HCT116 (cell line): ENCODE results near the gene MESP2. TPM values are rescaled to one million over a fixed set of nuclear protein-coding genes. Genes with fewer than 3 reads are reported as not detected.

Experiments used
- ATAC-seq: fragments of 200-7000 bp; cut with Tn5 transposase; 2 replicates; pipeline ENCODE4 v1.9.1; 2020; ENCODE audit warnings: mild to moderate bottlenecking, moderate library complexity
- BruUV-seq: library from RNA; stranded (reverse); fragments of 400-500 nt; replicated peaks from 2 replicates; lab custom pipeline; 2021; lab: Mats Ljungman, UMichigan
- CTCF ChIA-PET: fragments of 300-600 bp; sonication (Branson Sonifier 250); formaldehyde crosslinking; loops from one replicate; lab custom pipeline; 2021; ENCODE audit warnings: antibody characterized with exemption; lab: Charles Lee
- POLR2A ChIA-PET: fragments of 300-600, 350-600 bp; sonication (Branson Sonifier 250); formaldehyde crosslinking; loops from one replicate; lab custom pipeline; 2021; ENCODE audit warnings: antibody characterized with exemption; lab: Charles Lee
- RAD21 ChIA-PET, 2 experiments: fragments of 300-600 bp; sonication (Branson Sonifier 250); formaldehyde crosslinking; loops; one replicate each; lab custom pipeline; 2023; ENCODE audit warnings: low total read pairs in 2 of 2; ENCODE audit not compliant: uncharacterized antibody in 2 of 2, unreplicated experiment in 2 of 2, low non-redundant PET in 1 of 2; lab: Charles Lee
- DNase-seq: peaks from one replicate; pipeline ENCODE4 v3.0.0-alpha.2; 2010; ENCODE audit warnings: low read depth, low spot score
- H2AFZ ChIP-seq: fragments of 200-600 bp; shearing (Covaris generic), sonication (generic); 2 replicates; pipeline ENCODE4 v1.6.1; 2017; ENCODE audit warnings: low read depth, mixed run types, mixed read lengths, antibody characterized with exemption, low read length; ENCODE audit not compliant: poor library complexity, severe bottlenecking
- H3K27ac ChIP-seq: 2 replicates; pipeline ENCODE4 v1.5.1; 2012; ENCODE audit warnings: low read depth, low read length
- H3K27me3 ChIP-seq: fragments of 200-600 bp; sonication (generic); 2 replicates; pipeline ENCODE4 v1.6.1; 2016; ENCODE audit warnings: mixed run types, low read length, mixed read lengths; ENCODE audit not compliant: insufficient read depth
- H3K36me3 ChIP-seq, 2 experiments: fragments of 200-500 bp in 1 of 2; fragments of 200-600 bp in 1 of 2; sonication (Bioruptor generic) in 1 of 2; sonication (generic) in 1 of 2; 2 replicates each; pipeline versions ENCODE4 v1.5.1 to v1.6.1; 2014 to 2016; ENCODE audit warnings: low read length in 2 of 2, inconsistent platforms in 1 of 2, mixed read lengths in 1 of 2, mixed run types in 1 of 2; ENCODE audit not compliant: insufficient read depth in 2 of 2, control insufficient read depth in 1 of 2
- H3K4me1 ChIP-seq, 2 experiments: fragments of 200-600 bp in 1 of 2; sonication (generic) in 1 of 2; 2 replicates each; pipeline versions ENCODE4 v1.5.1 to v1.6.1; 2012 to 2017; ENCODE audit warnings: low read length in 2 of 2, inconsistent platforms in 1 of 2, mild to moderate bottlenecking in 1 of 2, mixed read lengths in 1 of 2, mixed run types in 1 of 2, moderate library complexity in 1 of 2; ENCODE audit not compliant: insufficient read depth in 2 of 2, control insufficient read depth in 1 of 2
- H3K4me2 ChIP-seq: fragments of 200-600 bp; sonication (generic); 2 replicates; pipeline ENCODE4 v1.6.1; 2017; ENCODE audit warnings: mixed run types, low read length, mixed read lengths
- H3K4me3 ChIP-seq, 2 experiments: fragments of 200-600 bp in 1 of 2; sonication (generic) in 1 of 2; replicated peaks in 1 of 2; 2 replicates each; pipeline ENCODE4 v1.5.1; 2011 to 2016; ENCODE audit warnings: low read length in 2 of 2, control low read depth in 1 of 2, low read depth in 1 of 2, mild to moderate bottlenecking in 1 of 2, mixed read lengths in 1 of 2, mixed run types in 1 of 2
- H3K79me2 ChIP-seq: fragments of 200-600 bp; sonication (generic); 2 replicates; pipeline ENCODE4 v1.6.1; 2017; ENCODE audit warnings: mild to moderate bottlenecking, mixed run types, low read length, moderate library complexity, mixed read lengths; ENCODE audit not compliant: insufficient read depth
- H3K9ac ChIP-seq: fragments of 200-600 bp; sonication (generic); 2 replicates; pipeline ENCODE4 v1.6.1; 2016; ENCODE audit warnings: low read length, mixed read lengths
- H3K9me2 ChIP-seq: fragments of 200-600 bp; sonication (generic), shearing (Covaris generic); 2 replicates; pipeline ENCODE4 v1.6.1; 2017; ENCODE audit warnings: mixed run types, mild to moderate bottlenecking, moderate library complexity; ENCODE audit not compliant: insufficient read depth
- H3K9me3 ChIP-seq, 2 experiments: fragments of 200-500 bp in 1 of 2; fragments of 200-600 bp in 1 of 2; sonication (Bioruptor generic) in 1 of 2; sonication (generic) in 1 of 2; 2 replicates each; pipeline ENCODE4 v1.6.1; 2014 to 2017; ENCODE audit warnings: low read length in 2 of 2, mixed read lengths in 2 of 2, inconsistent platforms in 1 of 2, low read depth in 1 of 2, mild to moderate bottlenecking in 1 of 2, mixed run types in 1 of 2, moderate library complexity in 1 of 2; ENCODE audit not compliant: control insufficient read depth in 1 of 2, insufficient read depth in 1 of 2
- H4K20me1 ChIP-seq: fragments of 200-600 bp; sonication (generic), shearing (Covaris generic); 2 replicates; pipeline ENCODE4 v1.6.1; 2017; ENCODE audit warnings: mixed run types, mild to moderate bottlenecking, moderate library complexity; ENCODE audit not compliant: insufficient read depth
- CBX3 ChIP-seq: IDR thresholded peaks from 2 replicates; pipeline ENCODE4 v1.6.1; 2012; ENCODE audit warnings: low read depth
- CEBPB ChIP-seq: IDR thresholded peaks from 2 replicates; pipeline ENCODE4 v1.6.1; 2012; ENCODE audit warnings: low read depth
- EGR1 ChIP-seq: IDR thresholded peaks from 2 replicates; pipeline ENCODE4 v1.6.1; 2012; ENCODE audit warnings: low read depth
- ELF1 ChIP-seq: IDR thresholded peaks from 2 replicates; pipeline ENCODE4 v1.6.1; 2012; ENCODE audit warnings: low read depth, borderline replicate concordance
- EZH2phosphoT487 ChIP-seq: fragments of 200-600 bp; IDR thresholded peaks from 2 replicates; pipeline ENCODE4 v1.6.1; 2018; ENCODE audit warnings: antibody characterized with exemption, borderline replicate concordance
- FOSL1 ChIP-seq: IDR thresholded peaks from 2 replicates; pipeline ENCODE4 v1.6.1; 2012; ENCODE audit warnings: low read depth
- MAX ChIP-seq: IDR thresholded peaks from 2 replicates; pipeline ENCODE4 v1.6.1; 2012
- POLR2A ChIP-seq: IDR thresholded peaks from 2 replicates; pipeline ENCODE4 v1.7.0; 2011; ENCODE audit warnings: borderline replicate concordance; ENCODE audit not compliant: insufficient read depth, insufficient read length; ENCODE audit errors: extremely low read depth
- RAD21 ChIP-seq: IDR thresholded peaks from 2 replicates; pipeline ENCODE4 v1.6.1; 2012; ENCODE audit warnings: low read depth, mild to moderate bottlenecking
- SIN3A ChIP-seq: IDR thresholded peaks from 2 replicates; pipeline ENCODE4 v1.6.1; 2012; ENCODE audit warnings: low read depth
- SP1 ChIP-seq: IDR thresholded peaks from 2 replicates; pipeline ENCODE4 v1.6.1; 2012; ENCODE audit warnings: low read depth
- SRF ChIP-seq: IDR thresholded peaks from 2 replicates; pipeline ENCODE4 v1.6.1; 2012; ENCODE audit warnings: low read depth
- YY1 ChIP-seq: IDR thresholded peaks from 2 replicates; pipeline ENCODE4 v1.6.1; 2011; ENCODE audit warnings: low read length, low read depth, moderate library complexity, mild to moderate bottlenecking; ENCODE audit not compliant: insufficient replicate concordance; ENCODE audit errors: extremely low read depth
- ZBTB33 ChIP-seq: IDR thresholded peaks from 2 replicates; pipeline ENCODE4 v1.6.1; 2011; ENCODE audit warnings: mild to moderate bottlenecking, low read length, moderate library complexity; ENCODE audit not compliant: insufficient replicate concordance; ENCODE audit errors: extremely low read depth
- ZFX ChIP-seq: fragments of 450-650 bp; IDR thresholded peaks from 2 replicates; pipeline ENCODE4 v1.6.1; 2017
- ZNF274 ChIP-seq: fragments of 200-500 bp; sonication (Bioruptor generic); IDR thresholded peaks from 2 replicates; pipeline ENCODE4 v1.6.1; 2014; ENCODE audit warnings: mild to moderate bottlenecking, low read depth, low read length, inconsistent platforms
- intact Hi-C: fragments of 100-400 bp; cut with micrococcal nuclease; formaldehyde crosslinking; loops from 2 replicates; pipeline ENCODE4 v1.10.0; 2022
- total RNA-seq: library from RNA; stranded (reverse); gene quantifications from one replicate; pipeline ENCODE4 v1.2.1, GENCODE V29; 2021; ENCODE audit not compliant: unreplicated experiment

Gene MESP2
- total RNA-seq, 1 experiment from 2014 or later: 0.20 TPM

- ChIA-PET RAD21 (no interaction called here), CTCF (no interaction called here), POLR2A (no interaction called here)
- DNase-seq (no peak), ATAC-seq (no peak)
- Histone ChIP-seq H4K20me1 (no peaks in the 10 kb centered on the region), H3K4me3 (no peak overlapping the region), H3K79me2 (no peaks in the 10 kb centered on the region), H3K9me2 (no peaks in the 10 kb centered on the region), H3K9me3 (peaks cover 0 to 3% of the 10 kb centered on the region in 2 experiments; a peak in 1 of 4 replicates), H3K36me3 (no peaks in the 10 kb centered on the region), H3K4me1 (peaks cover 4 to 21% of the 10 kb centered on the region in 2 experiments; a peak in 2 of 4 replicates), H3K27me3 (no peaks in the 10 kb centered on the region), H3K27ac (no peak overlapping the region), H3K9ac (no peak overlapping the region), H3K4me2 (no peak overlapping the region), H2AFZ (no peak overlapping the region)
- no TSS peak for BruUV-seq
- intact Hi-C loops: no loop called here
- TF ChIP-seq EGR1 (no peak), ZFX (no peak), SIN3A (no peak), ELF1 (no peak), RAD21 (no peak), YY1 (no peak), POLR2A (no peak), MAX (no peak), ZNF274 (no peak), SRF (no peak), CBX3 (no peak), ZBTB33 (no peak), EZH2phosphoT487 (no peak), CEBPB (no peak), FOSL1 (no peak), SP1 (no peak)
These were observed 37.4 kb downstream of the MESP2 start for GRCh38 chr15:89813381-89814111.
